ENCODE data around the gene SOX4.
"Not testable (repeated sequence)": the region's sequence is repeated elsewhere in the genome, so short reads cannot be mapped to it uniquely, and the experiment has no call there.

Gene SOX4

DNA sequence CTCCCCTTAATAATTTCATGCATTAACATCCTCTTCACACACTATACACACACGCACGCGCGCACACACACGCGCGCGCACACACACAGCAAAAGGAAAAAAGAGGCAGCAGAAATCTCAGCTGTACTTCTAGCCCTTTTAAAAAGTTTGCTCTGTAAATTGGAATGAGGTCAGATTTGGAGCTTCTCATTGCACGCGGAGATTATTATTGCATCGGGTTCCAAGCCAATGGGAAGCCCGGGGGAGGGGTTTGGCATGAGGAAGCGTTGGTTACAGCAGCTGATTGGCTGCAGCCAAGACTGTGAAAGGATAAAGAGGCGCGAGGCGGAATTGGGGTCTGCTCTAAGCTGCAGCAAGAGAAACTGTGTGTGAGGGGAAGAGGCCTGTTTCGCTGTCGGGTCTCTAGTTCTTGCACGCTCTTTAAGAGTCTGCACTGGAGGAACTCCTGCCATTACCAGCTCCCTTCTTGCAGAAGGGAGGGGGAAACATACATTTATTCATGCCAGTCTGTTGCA lies at the start of gene SOX4:
Gene SOX4, plus strand, starts transcription at position 340 of the 515 bp plus-strand sequence. CDS start 784 bp downstream, outside the sequence.
- peak; percentile 96 to 97 for DNase-seq

DNA sequence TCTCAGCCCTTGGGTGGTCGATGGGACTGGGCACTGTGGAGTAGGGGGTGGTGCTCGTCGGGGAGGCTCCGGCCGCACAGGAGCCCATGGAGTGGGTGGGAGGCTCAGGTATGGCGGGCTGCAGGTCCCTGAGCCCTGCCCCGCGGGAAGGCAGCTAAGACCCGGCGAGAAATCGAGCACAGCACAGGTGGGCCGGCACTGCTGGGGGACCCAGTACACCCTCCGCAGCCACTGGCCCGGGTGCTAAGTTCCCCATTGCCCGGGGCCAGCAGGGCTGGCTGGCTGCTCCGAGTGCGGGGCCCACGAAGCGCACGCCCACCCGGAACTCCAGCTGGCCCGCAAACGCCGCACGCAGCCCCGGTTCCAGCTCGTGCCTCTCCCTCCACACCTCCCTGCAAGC lies 41.3 kb upstream of the SOX4 start:
- not testable (repeated sequence) for DNase-seq

DNA sequence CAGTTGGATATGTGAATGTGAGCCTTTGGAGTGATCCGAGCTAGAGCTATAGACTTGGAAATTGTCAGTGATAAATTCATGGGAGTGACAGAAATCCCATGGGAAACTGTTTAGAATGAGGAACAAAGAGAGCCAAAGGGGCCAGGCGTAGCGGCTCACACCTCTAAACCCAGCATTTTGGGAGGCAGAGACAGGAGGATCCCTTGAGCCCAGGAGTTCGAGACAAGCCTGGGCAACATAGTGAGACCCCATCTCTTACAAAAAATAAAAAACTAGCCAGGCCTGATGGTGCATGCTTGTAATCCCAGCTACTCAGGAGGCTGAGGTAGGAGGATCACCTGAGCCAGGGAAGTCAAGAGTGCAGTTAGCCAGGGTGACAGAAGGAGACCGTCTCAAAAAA lies 39.3 kb upstream of the SOX4 start:
- DNase-seq: no peak

GRCh38 chr6:21555197-21555596 lies 38.4 kb upstream of the SOX4 start:
- no peak for DNase-seq

DNA sequence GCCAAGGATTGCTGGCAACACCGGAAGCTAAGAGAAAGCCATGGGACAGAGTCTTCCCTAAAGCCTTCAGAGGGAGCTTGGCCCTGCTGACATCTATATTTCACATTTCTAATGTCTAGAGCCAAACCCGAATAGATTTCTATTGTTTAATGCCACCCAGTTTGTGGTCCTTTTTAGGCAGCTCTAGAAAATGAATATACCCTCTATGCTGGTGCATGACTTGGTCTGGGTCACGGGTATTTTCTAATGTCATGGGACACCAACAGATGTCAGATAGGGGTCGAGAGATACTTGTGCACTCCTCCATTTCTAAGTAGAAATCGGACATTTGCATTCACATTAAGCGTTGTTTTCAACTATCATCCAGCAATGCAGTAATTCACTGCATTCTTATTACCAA lies 37.0 kb upstream of the SOX4 start:
- no peak for DNase-seq

DNA sequence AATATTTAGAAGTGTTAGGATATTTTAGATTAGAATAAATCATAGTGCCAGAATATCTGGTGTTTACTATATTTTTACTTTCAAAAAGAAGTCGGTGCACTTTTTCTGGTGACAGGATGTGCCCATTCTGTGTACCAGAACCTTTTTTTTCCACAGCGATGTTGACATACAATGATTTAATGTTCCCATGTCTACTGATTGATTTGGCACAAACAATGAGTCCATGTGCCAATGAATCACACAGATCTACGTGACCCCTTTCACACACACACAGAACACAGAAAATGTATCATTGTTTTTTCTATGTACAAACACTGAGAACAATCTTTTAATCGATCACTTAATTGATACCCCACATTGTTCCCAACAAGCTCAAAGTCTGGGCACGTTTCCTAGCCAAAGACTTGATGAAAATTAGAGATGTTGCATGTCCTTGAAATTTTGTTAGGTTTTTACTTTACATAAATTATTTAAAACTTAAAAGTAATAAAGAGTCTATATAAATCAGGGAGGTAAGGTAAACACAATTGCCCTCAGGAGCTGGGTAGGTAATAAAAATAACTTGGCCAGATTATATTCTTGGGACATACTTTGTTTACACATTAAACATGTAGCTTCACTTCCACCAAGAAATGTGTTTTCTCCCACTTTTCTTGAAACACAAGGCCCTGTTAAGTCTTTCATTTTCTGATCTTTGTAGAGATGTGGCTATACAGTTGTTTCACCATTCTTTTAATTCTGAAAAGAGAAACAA lies 36.4 kb upstream of the SOX4 start:
- DNase-seq: no peak

- DNase-seq: no peak
Measured at GRCh38 chr6:21559238-21559637, 34.3 kb upstream of the SOX4 start.

DNA sequence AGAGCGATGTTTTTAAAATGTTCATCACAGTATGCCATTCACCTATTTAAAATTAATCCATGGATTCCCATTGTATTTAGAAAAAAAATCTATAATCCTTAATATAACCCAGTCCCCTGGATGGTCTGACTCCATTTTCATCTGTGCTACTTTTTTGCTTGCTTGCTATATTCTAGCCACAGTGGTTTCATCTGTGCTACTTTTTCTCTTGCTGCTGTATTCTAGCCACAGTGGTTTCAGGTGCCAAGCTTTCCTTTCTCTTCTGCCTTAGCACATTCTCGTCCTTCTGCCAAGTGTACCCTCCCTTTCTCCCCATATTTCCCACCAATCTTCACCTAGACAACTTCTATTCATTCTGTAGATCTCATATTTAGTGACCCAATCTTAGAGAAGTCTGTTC lies 33.3 kb upstream of the SOX4 start:
- DNase-seq: no peak

- no peak for DNase-seq
Measured at GRCh38 chr6:21565431-21565830, 28.1 kb upstream of the SOX4 start.

GRCh38 chr6:21578523-21578922 lies 15.0 kb upstream of the SOX4 start:
- no peak for DNase-seq

DNA sequence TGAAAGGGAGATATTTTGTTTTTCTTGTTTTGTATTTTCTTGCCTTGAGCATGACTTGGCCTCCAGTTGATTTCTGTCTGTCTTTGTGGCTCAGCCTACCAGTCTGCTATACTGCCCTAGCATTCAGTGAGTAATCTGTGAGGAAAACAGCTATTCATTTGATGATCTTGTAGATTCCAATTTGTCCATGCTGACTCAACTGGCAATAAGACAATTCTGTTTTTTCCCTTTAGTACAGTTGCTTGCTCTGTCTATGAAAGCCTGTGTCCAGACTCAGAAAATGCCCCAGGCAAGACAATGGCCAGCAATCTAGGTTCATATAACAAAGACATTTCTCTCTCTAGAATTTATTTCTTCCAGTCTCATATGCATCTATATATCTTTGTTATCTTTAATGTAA lies 10.9 kb upstream of the SOX4 start:
- no peak for DNase-seq

- no peak for DNase-seq
Measured at GRCh38 chr6:21586300-21586699, 7.3 kb upstream of the SOX4 start.

DNA sequence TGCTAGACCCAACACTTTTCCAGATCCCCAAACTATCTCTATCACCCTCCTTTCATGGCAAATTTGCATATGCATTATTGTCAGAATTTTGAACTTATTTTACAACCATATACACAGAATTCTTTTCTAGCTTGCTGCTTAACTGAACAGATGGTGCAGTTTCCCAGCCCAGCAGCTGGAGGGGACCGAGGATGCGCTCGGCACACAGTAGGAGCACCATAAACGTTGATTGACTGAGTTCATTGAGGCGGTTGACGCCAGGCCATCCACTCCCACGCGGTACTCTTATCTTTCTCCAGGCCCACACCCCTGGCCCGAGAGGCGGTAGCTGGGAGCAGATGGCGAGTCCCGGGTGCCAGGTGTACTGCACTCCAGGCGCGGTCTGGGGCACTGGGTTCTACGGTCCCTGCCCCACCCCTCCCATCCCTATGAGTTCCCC lies 6.8 kb upstream of the SOX4 start:
- DNase-seq: no peak

- DNase-seq: peak; percentile 70 to 82
Measured at GRCh38 chr6:21587179-21587960, 6.2 kb upstream of the SOX4 start.

DNA sequence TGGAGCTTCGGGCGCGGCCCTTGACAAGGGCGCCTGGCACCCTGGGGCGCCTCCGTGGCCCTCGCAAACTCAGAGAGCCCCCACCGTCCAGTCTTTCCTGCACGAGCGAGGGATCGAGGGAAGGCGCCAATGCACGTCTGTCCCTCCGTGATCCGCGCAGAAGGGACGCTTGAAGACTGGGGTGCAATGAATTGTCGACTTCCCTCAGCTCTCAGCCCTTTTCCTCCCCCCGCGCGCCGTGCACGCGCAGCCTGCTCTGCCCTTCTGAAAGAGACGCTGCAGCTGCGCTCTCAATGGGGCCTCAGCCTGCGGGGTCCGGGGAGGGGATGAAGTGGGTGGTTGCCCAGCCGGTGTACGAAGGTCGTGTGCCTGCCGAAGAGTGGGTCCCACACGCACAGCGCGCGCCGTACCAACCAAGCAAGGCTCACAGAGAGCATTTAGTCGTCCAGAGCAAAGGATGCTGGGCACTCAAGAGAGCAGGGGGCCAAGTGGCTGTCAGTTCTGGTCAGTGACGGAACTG lies 5.5 kb upstream of the SOX4 start:
- peak; percentile 69 to 82 for DNase-seq

GRCh38 chr6:21588481-21589351 lies 4.8 kb upstream of the SOX4 start:
- DNase-seq: peak; percentile 72 to 80

GRCh38 chr6:21589352-21590345 lies 3.9 kb upstream of the SOX4 start:
- DNase-seq: peak; percentile 84 to 85

GRCh38 chr6:21590346-21590745 lies 3.2 kb upstream of the SOX4 start:
- no peak for DNase-seq

GRCh38 chr6:21591446-21591845 lies 2.1 kb upstream of the SOX4 start:
- DNase-seq: no peak

- DNase-seq: peak; percentile 70 to 74
Measured at GRCh38 chr6:21592953-21593352, 598 bp upstream of the SOX4 start.

GRCh38 chr6:21593927-21594415 lies 420 bp downstream of the SOX4 start:
- DNase-seq: no peak

Measured in NCI-H1930 (cell line).